ENCODE measurements around the gene CYP1A1.
A peak's percentile ranks its signal among the peaks of the same experiment; 100 is the strongest.
"Not testable (repeated sequence)": the region's sequence is repeated elsewhere in the genome, so short reads cannot be mapped to it uniquely, and the experiment has no call there.

The CYP1A1 gene

DNA sequence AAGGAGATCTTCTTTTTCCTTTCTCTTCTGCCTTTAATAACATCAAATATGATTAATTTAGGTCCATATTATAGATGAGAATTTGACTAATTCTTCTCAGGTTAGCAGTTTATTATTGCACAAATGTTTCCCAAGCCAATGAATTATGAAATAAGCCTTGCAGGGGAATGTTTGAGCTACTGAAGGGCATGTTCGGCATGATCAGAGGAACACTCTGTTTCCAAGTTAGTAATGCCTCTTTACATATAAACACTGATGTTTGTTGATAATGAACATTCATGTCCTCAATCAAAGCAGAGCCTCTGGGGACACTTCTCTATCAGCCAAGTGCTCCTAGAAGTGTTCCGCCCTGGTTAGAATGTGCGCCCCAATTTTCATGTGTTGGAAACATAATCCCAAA lies 10.0 kb upstream of the CYP1A1 start:
- DNase-seq = no peak

DNA sequence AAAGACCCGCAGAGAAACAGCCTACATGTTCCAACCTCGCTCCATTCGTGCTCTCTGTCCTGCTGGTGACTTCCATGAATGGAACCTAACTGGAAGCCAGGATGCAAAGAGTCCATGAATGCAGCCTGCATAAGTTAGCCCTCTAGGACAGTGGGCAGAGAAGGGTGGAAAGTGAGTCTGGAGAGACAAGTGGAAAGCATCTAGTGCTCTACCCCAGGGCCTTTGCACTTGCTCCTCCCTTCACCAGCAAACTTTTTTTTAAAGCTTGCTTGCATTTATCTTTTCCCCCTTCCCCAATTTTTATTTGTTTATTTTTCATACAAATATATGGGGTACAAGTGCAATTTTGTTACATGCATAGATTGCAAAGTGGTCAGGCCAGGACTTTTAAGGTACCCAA lies 7.9 kb upstream of the CYP1A1 start:
- DNase-seq = no peak

- no peak for DNase-seq
Measured at GRCh38 chr15:74732846-74733245, 7.5 kb upstream of the CYP1A1 start.

DNA sequence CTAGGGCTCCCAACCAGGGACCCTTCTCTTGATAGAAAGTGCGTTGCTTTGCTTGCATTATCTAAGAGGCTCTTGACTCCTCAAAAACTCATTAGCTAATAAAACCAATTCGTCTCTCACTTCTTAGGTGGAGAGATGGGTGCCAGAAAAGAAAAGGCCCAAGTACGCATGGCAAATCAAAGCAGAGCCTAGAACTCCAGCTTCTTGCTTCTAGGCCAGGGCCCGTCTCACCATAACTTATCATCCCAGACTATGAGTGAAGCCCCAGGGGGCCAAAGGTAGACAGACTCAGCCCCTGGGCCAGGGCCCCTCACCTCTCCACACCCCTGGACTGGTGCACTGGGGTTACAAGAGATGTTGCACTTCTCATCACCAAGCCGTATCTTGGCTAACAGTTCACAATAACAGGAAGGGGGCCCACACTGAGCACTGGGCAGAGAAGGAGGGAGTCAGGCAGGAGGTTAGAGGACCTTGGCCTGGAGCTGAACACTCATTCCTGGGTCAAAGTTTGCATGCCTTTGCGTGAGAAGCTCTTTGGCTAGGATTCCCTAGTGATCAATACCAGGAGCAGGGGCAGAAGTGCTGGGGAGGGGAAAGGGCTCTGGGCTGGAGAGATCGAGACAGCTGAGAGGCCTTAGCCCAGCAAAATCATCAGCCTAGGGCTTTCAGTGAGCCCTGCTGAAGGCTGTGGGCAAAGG lies 5.4 kb upstream of the CYP1A1 start:
- DNase-seq = no peak

GRCh38 chr15:74729372-74729771 lies 4.0 kb upstream of the CYP1A1 start:
- not testable (repeated sequence) for DNase-seq

- DNase-seq = not testable (repeated sequence)
Measured at GRCh38 chr15:74728699-74729098, 3.4 kb upstream of the CYP1A1 start.

DNA sequence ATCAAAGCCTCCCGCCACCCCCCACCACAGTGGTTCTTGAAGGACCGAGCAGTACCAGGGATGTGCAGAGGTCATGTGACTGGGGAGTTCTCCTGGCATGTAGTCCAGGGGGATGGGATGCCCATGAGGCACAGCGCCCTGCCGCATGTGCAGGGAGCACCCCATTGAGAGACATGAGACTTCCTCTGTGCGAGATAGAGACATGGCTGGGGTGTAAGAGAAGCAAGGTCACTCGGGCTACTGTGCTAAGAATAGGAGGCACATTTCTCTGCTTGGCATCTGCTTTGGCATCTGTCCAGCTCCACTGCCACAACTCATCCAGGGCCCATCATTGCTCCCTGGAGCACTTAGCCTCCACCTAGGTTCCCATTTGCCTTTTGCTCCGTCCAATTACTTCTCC lies 2.4 kb upstream of the CYP1A1 start:
- DNase-seq = no peak

GRCh38 chr15:74726774-74727164 lies 1.4 kb upstream of the CYP1A1 start:
- DNase-seq = no peak

DNA sequence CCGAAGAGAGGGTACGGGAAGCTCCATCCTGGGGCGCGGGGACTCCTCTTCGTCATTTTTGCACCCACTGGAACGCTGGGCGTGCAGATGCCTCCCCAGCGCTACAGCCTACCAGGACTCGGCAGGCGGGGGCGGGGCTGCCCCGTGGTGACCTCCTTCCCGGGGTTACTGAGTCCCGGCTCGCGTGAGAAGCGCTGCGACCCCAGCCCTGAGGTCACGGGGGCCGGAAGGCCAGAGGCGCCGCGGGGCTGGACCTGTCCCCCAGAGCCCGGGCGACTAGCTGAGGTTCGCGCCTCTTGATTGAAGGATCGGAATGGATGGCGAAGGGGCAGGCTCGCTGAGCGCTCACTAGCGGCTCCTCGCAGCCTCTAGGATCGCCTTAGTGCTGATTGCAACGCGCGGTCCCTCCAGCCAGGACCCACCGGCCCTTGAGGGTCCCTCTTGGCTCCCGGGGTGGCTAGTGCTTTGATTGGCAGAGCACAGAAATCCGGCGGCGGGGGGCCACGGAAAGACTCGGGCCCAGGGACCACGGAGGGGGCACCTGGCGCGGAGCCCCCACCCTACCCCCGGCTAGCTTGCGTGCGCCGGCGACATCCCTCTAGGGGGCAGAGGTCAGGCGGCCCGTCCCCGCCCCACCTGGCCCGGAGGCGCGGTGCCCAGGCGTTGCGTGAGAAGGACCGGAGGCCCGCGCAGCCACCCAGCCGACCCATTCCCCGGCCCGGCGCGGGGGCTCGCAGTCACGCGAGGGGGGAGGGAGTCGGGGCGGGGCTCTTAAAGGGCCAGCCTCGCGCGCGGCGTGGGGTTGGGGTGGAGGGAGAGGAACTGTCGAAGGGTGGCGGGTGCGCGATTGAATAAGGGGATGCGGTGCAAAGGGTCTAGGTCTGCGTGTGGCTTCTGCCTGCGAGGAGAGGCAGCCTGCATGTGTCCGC lies 781 bp upstream of the CYP1A1 start:
- DNase-seq = no peak

DNA sequence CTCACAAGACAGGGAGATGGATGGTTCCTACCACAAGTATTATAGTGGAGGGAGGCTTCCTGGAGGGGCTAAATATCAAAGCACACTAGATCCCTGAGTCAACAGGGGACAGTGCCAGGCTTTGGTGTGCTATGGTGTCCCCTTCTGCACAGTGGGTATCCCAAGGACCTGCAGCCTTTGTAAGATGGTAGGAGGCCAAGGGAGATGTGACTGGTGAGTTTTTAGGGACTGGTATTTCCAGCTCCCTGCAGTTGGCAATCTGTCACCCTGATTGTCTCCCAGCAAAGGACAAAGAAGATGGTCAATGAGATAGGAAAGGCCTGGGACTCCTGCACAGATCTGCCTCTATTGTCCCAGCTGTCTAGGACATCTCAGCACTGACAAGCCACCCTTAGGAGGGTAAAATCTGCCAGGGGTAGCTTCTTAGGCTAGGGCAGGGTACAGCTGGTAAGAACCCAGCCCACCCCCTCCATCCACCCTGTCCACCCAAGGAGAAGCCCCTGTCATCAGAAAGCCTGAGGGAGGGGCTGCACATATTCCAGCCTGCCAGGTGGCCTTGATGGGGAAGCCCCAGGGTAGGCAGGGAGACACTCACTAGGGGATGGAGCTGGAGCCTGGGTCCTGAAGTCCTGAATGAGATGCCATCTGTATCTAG lies 631 bp downstream of the CYP1A1 start:
- DNase-seq = no peak

DNA sequence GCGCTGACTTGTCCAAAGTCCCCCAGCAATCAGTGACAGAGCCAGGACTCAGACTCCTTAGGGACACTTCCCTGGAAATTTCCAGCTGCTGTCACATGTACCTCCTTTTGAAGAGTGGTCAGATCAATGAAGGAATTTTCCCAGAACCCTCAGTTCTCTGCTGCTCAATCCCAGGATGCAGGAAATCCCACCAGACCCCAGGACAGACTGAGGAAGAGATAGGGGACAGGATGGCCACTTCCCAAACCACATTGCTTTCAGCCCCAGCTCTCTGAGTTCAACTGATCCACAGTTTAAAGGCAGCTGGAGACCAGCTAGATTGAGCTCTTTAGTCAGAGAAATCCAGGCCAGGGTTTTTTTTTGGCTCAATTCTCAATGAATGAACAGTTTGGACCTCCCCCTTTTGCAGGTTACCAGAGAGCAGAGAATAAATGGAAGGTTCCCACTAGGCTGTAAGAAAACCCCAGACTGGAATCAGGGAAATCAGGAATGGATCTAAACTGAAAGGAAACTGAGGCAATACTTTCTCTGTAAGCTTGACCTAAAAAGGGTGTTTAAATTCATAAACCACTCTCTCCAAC lies 1.5 kb downstream of the CYP1A1 start:
- DNase-seq = no peak

DNA sequence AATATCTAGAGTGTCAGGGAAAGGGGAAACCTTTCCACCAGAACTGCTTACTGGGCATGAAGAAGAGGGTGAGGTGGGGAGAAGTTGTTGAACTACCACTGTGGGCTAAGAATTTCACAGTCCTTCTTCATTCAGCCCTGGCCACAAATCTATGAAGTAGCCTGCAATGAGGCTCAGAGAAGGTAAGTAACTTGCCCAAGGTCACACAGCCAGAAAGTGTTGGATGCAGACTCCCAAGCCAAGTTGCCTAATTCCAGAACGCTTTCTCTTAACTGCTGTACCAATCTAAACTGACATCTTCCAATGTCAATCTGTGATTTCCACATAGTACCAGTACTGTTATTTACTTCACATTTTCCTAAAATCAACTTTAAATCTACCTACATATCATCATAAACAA lies 2.1 kb downstream of the CYP1A1 start:
- DNase-seq = no peak

GRCh38 chr15:74722591-74722990 lies 2.7 kb downstream of the CYP1A1 start:
- no peak for DNase-seq

DNA sequence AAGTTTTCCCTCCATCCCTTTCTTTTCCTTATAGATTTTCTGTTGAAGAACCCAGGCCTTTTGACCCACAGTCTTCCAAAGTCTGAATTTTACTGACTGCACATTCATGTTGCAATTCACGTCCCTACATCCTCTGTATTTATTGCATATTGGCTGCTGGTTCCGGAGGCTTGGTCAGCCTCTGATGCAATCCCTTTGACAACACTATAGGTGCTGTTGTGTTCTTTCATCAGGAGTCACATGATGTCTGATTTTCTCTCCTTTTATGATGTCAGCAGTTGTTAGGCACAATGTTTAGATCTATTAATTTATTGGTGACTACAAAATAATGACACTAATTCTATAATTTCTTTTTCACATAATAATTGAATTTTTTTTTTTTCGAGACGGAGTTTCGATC lies 8.7 kb downstream of the CYP1A1 start:
- no peak for DNase-seq

DNA sequence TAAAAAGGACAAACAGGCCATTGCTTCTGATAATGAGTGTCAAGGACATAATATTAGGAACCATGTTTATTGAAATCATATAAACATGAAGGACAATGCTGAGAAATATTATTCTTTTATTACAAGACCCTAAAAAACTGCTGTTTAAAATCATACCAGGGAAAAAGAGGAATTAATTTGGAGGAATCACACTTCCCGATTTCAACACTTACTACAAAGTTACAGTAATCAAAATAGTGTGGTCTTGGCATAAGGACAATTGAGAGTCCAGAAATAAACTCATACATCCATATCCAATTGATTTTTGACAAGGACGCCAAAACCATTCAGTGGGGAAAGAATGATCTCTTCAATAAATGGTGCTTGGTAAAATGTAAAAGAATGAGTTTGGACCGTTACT lies 13.0 kb downstream of the CYP1A1 start:
- DNase-seq = no peak

- no peak for DNase-seq
Measured at GRCh38 chr15:74710319-74711094, 14.8 kb downstream of the CYP1A1 start.

DNA sequence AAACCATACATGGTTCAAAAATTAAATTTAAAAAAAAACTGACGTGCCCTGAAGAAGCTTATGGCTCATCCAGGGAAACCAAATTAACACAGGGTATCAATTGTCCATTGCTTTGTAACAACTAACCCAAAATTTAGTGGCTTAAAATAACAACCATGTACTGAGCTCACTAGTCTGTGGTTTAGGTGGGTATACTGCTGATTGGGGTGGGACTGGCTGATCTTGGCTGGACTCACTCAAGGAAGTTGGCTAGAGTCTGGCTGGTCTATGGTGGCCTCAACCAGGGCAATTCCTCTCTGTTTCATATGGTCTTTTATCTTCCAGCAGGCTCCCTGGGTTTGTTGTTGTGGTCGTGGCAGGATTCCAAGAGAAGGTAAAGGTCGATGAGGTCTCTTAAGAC lies 15.4 kb downstream of the CYP1A1 start:
- DNase-seq = no peak

DNA sequence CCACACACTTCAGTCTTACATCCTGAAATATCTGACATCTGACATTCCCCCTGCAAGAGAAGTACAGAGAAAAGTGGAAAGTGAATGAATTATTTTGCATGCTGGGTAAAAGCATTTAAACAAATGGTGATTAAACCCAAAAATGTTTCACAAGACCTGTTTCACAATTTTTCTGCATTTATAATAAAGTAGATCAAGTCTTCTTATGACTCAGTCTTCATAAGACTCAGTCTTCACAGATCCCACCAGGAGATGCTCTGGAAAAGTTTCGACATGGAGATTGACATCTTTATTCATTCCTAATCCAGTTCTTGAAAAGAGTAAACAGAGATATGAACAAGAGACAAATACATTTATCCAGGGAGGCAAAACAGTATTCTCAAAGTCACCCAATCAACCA lies 16.3 kb downstream of the CYP1A1 start:
- no peak for DNase-seq

DNA sequence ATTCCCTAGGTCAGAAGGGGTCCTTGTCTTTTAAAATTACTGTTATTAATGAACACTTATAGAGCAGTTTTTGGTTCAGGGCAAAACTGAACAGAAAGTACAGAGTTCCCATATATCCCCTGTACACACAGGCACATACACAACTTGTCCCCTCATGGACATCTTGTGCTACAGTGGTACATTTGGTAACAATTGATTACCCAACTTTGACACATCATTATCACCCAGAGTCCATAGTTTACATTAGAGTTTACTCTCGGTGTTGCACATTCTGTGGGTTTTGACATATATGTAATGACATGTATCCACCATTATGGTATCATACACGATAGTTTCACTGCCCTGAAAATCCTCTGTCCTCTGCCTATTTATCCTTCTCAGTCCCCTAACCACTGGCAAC lies 28.5 kb downstream of the CYP1A1 start:
- DNase-seq = no peak

DNA sequence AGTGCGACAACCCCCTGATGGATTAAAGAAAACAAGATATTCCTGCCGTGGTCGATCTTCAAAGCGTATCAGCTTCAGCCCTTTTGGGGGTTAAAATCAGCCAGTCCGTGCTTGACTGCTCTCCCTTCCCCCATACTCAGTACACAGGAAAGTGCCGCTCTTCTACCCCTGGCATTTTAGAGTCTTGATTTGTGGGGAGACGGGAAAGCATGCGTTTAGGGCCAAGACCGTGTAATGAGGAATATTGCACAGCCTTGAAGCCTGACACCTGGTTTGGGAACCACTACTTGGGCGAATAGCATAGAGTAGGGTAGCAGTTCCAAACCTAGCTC lies 29.0 kb downstream of the CYP1A1 start:
- DNase-seq = no peak

GRCh38 chr15:74695597-74696397 lies 29.5 kb downstream of the CYP1A1 start, which contains the start of gene EDC3:
EDC3 (minus strand) TSS chr15:74696024; CDS start chr15:74675124, 20,900 bp downstream.
- DNase-seq = peak; percentile 70

DNA sequence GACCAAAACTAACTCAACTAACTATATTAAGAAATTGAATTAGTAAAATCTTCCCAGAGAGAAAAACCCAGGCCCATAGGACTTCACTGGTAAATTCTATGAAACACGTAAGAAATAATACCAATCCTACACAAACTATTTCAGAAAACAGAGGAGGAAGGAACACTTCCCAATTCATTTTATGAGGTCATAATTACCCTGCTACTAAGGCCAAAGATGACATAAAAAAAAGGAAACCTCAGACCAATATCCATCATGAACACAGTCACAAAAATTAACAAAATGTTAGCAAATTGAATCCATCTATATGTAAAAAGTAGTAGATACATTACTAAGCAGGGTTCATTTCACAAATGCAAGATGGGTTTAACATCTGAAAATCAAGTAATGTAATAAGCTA lies 33.0 kb downstream of the CYP1A1 start:
- DNase-seq = no peak
